Naive thymus-derived CD4-positive, alpha-beta T cell (primary cell): Measurements from ENCODE around the gene DCK. TPM values are rescaled to one million over a fixed set of nuclear protein-coding genes. Genes with fewer than 3 reads are reported as not detected.
"Not testable (repeated sequence)": the region's sequence is repeated elsewhere in the genome, so short reads cannot be mapped to it uniquely, and the experiment has no call there.

Source experiments
- ATAC-seq: fragments of 150-1000 bp; cut with Tn5 transposase; 2 replicates; pipeline ENCODE4 v1.10.0; 2021; ENCODE audit warnings: mild to moderate bottlenecking, moderate library complexity
- CTCF ChIA-PET: fragments of 350-600 bp; sonication (Branson Sonifier 250); formaldehyde crosslinking; loops from one replicate; lab custom pipeline; 2021; ENCODE audit warnings: antibody characterized with exemption; lab: Charles Lee
- POLR2A ChIA-PET: fragments of 350-600 bp; sonication (Branson Sonifier 250); formaldehyde crosslinking; loops from one replicate; lab custom pipeline; 2021; ENCODE audit warnings: antibody characterized with exemption, inconsistent platforms; lab: Charles Lee
- DNase-seq, 9 donors: peaks; one replicate each; pipeline versions ENCODE4 v3.0.0 to v3.0.0-alpha.2; 2020 to 2022; ENCODE audit warnings: mixed read lengths in 1 of 9
- H3K27ac ChIP-seq: one replicate; pipeline ENCODE4 v1.7.0; 2013; ENCODE audit warnings: mild to moderate bottlenecking, low read depth, low read length, moderate library complexity
- H3K27me3 ChIP-seq, 2 donors: one replicate each; pipeline ENCODE4 v1.7.0; 2013; ENCODE audit warnings: low read length in 2 of 2, mild to moderate bottlenecking in 2 of 2, moderate library complexity in 2 of 2; ENCODE audit not compliant: control insufficient read depth in 2 of 2, insufficient read depth in 2 of 2
- H3K36me3 ChIP-seq, 3 experiments: 1 replicate in 2 of 3; 2 replicates in 1 of 3; pipeline ENCODE4 v1.7.0; 2013; ENCODE audit warnings: low read length in 3 of 3, mild to moderate bottlenecking in 3 of 3, moderate library complexity in 1 of 3; ENCODE audit not compliant: insufficient read depth in 3 of 3, control insufficient read depth in 2 of 3
- H3K4me1 ChIP-seq, 2 donors: one replicate each; pipeline ENCODE4 v1.7.0; 2013; ENCODE audit warnings: low read length in 2 of 2, mild to moderate bottlenecking in 2 of 2, moderate library complexity in 1 of 2; ENCODE audit not compliant: control insufficient read depth in 2 of 2, insufficient read depth in 2 of 2
- H3K4me3 ChIP-seq: 2 replicates; pipeline ENCODE4 v1.7.0; 2013; ENCODE audit warnings: mild to moderate bottlenecking, low read length
- H3K9me3 ChIP-seq, 3 experiments: 1 replicate in 2 of 3; 2 replicates in 1 of 3; pipeline ENCODE4 v1.7.0; 2013; ENCODE audit warnings: low read length in 3 of 3; ENCODE audit not compliant: control insufficient read depth in 2 of 3
- H3K27ac Mint-ChIP-seq, 9 donors: one replicate each; pipeline ENCODE4 v1.8.0; 2020 to 2022; ENCODE audit warnings: mixed read lengths in 9 of 9, mild to moderate bottlenecking in 8 of 9, moderate library complexity in 5 of 9, inconsistent platforms in 2 of 9
- H3K27me3 Mint-ChIP-seq, 5 donors: one replicate each; pipeline ENCODE4 v1.8.0; 2021 to 2022; ENCODE audit warnings: mixed read lengths in 5 of 5, mild to moderate bottlenecking in 1 of 5
- H3K36me3 Mint-ChIP-seq, 5 donors: one replicate each; pipeline ENCODE4 v1.8.0; 2020 to 2022; ENCODE audit warnings: mixed read lengths in 5 of 5, mild to moderate bottlenecking in 3 of 5, inconsistent platforms in 1 of 5
- H3K4me1 Mint-ChIP-seq, 7 donors: one replicate each; pipeline ENCODE4 v1.8.0; 2020 to 2022; ENCODE audit warnings: mixed read lengths in 7 of 7, mild to moderate bottlenecking in 3 of 7, inconsistent platforms in 1 of 7
- H3K4me3 Mint-ChIP-seq, 10 donors: one replicate each; pipeline ENCODE4 v1.8.0; 2020 to 2022; ENCODE audit warnings: mild to moderate bottlenecking in 10 of 10, mixed read lengths in 10 of 10, moderate library complexity in 6 of 10, inconsistent platforms in 2 of 10
- H3K9me3 Mint-ChIP-seq, 11 donors: one replicate each; pipeline ENCODE4 v1.8.0; 2020 to 2022; ENCODE audit warnings: mixed read lengths in 11 of 11, mild to moderate bottlenecking in 4 of 11, inconsistent platforms in 1 of 11, moderate library complexity in 1 of 11
- intact Hi-C, 2 donors: fragments of 100-400 bp; cut with micrococcal nuclease; formaldehyde crosslinking; loops; one replicate each; pipeline ENCODE4 v1.15.1; 2023
- polyA plus RNA-seq, 2 donors: library from polyadenylated mRNA; unstranded; fragments of 300-500 nt; fragmentation: Illumina TruSeq; gene quantifications; one replicate each; pipeline ENCODE4 v1.2.3, GENCODE V29; 2021
- total RNA-seq, 6 experiments: library from RNA in 5 of 6; stranded (reverse) in 5 of 6; gene quantifications; 1 replicate in 5 of 6; 2 replicates in 1 of 6; pipeline ENCODE4 v1.2.3 and lab custom pipeline; 2021 to 2026

The DCK gene
- total and polyA plus RNA-seq, 7 experiments from 2014 or later = 19.8 to 86.1 (median 50.6) TPM

GRCh38 chr4:71005025-71005424, 11.6 kb downstream of the DCK start:
- not testable (repeated sequence) for DNase-seq
- POLR2A ChIA-PET = interaction anchor here (0.7 to 1.7 kb wide), 2 partner anchors 11 to 353 kb away, joined by 5 to 6 read pairs; partner anchors contain the start of gene DCK
- intact Hi-C loops = loop anchor here in 1 of 2 donors (5.0 to 10.0 kb wide), 2 partner anchors 353 to 380 kb away; partner anchors contain the start of gene ENAM

GRCh38 chr4:71006203-71006907, 12.9 kb downstream of the DCK start:
- Mint-ChIP-seq H3K4me1 (peaks cover 54 to 81% (median 78%) of the 10 kb centered on the region in 7 donors), H3K36me3 (peaks cover 8 to 34% (median 15%) of the 10 kb centered on the region in 5 donors), H3K27ac (peak overlapping the region; percentile 67 to 91 (median 89)), H3K27me3 (no peaks in the 10 kb centered on the region), H3K4me3 (peak overlapping the region; percentile 20 to 80 (median 62)), H3K9me3 (peaks cover 0 to 9% (median 4%) of the 10 kb centered on the region in 11 donors)
- H3K36me3 ChIP-seq = no peaks in the 10 kb centered on the region
- ChIA-PET CTCF (interaction anchor here (0.7 to 3.2 kb wide), 3 partner anchors 12 to 355 kb away, joined by 3 to 16 read pairs (median 5); partner anchors contain the start of gene DCK), POLR2A (interaction anchor here (0.7 to 1.6 kb wide), 2 partner anchors 13 to 271 kb away, joined by 5 to 8 read pairs; partner anchors contain the start of gene DCK)
- DNase-seq (peak in 1 of 9 donors; percentile 14), ATAC-seq (peak; percentile 45)
- no peaks in the 10 kb centered on the region for H3K9me3 ChIP-seq
- H3K27ac ChIP-seq = peak overlapping the region; percentile 53
- H3K4me3 ChIP-seq = no peak overlapping the region
- H3K27me3 ChIP-seq = no peaks in the 10 kb centered on the region
- peaks cover 23 to 28% of the 10 kb centered on the region in 2 donors for H3K4me1 ChIP-seq
- intact Hi-C loops = loop anchor here in 1 of 2 donors (1.0 to 10.0 kb wide), 5 partner anchors 13 to 382 kb away; partner anchors contain the start of genes DCK, ENAM and MOB1B

More at GRCh38 chr4:71005025-71005424, 11.6 kb downstream of the DCK start:
- Mint-ChIP-seq H3K27ac (peak overlapping the region in 8 of 9 donors; percentile 73 to 93 (median 86)), H3K36me3 (peaks cover 21 to 48% (median 29%) of the 10 kb centered on the region in 5 donors), H3K4me1 (peaks cover 63 to 92% (median 88%) of the 10 kb centered on the region in 7 donors), H3K4me3 (peak overlapping the region; percentile 26 to 80 (median 68)), H3K9me3 (peaks cover 0 to 18% (median 6%) of the 10 kb centered on the region in 11 donors)
- H3K27me3 Mint-ChIP-seq, H3K36me3 ChIP-seq, H3K9me3 ChIP-seq, H3K4me3 ChIP-seq, H3K27me3 ChIP-seq: not testable (repeated sequence)
- peak; percentile 30 for ATAC-seq
- CTCF ChIA-PET = interaction anchor here (0.7 kb wide), 2 partner anchors 8 to 100 kb away, joined by 3 to 4 read pairs; no protein-coding TSS in a partner anchor
- H3K27ac ChIP-seq = peak overlapping the region; percentile 70
- peaks cover 23 to 28% of the 10 kb centered on the region in 2 donors for H3K4me1 ChIP-seq

- Histone ChIP-seq H3K36me3 (no peaks in the 10 kb centered on the region), H3K27me3 (no peaks in the 10 kb centered on the region), H3K4me1 (peaks cover 23 to 28% of the 10 kb centered on the region in 2 donors), H3K9me3 (no peaks in the 10 kb centered on the region), H3K4me3 (no peak overlapping the region), H3K27ac (no peak overlapping the region)
- H3K9me3 Mint-ChIP-seq = peaks cover 0 to 3% (median 0%) of the 10 kb centered on the region in 11 donors
- ATAC-seq = no peak
- H3K4me1 Mint-ChIP-seq = peaks cover 40 to 66% (median 62%) of the 10 kb centered on the region in 7 donors
- no peak for DNase-seq
- CTCF ChIA-PET = interaction anchor here (0.6 to 3.3 kb wide), 6 partner anchors 14 to 356 kb away, joined by 4 to 22 read pairs (median 8); partner anchors contain the start of gene DCK
- H3K4me3 Mint-ChIP-seq = peak overlapping the region in 1 of 10 donors; percentile 9
- intact Hi-C loops = loop anchor here (2.0 to 10.0 kb wide), 4 partner anchors 169 to 383 kb away; partner anchors contain the start of genes ENAM (in 1 of the 2) and GRSF1 (in 1 of the 2)
- H3K27me3 Mint-ChIP-seq = no peaks in the 10 kb centered on the region
- peak overlapping the region; percentile 3 to 85 (median 59) for H3K27ac Mint-ChIP-seq
- POLR2A ChIA-PET = interaction anchor here (1.4 kb wide), 1 partner anchor 22 kb away, joined by 3 read pairs; no protein-coding TSS in a partner anchor
- peaks cover 0 to 30% (median 8%) of the 10 kb centered on the region in 5 donors for H3K36me3 Mint-ChIP-seq
Measured at GRCh38 chr4:71008196-71008595, 14.7 kb downstream of the DCK start.

- ChIA-PET POLR2A (interaction anchor here (0.9 to 1.4 kb wide), 2 partner anchors 15 to 23 kb away, joined by 3 read pairs; partner anchors contain the start of gene DCK), CTCF (interaction anchor here (0.9 to 3.3 kb wide), 6 partner anchors 12 to 357 kb away, joined by 3 to 22 read pairs (median 10); partner anchors contain the start of gene DCK)
- Mint-ChIP-seq H3K4me1 (peaks cover 32 to 60% (median 57%) of the 10 kb centered on the region in 7 donors), H3K27me3 (no peaks in the 10 kb centered on the region), H3K36me3 (peaks cover 4 to 34% (median 5%) of the 10 kb centered on the region in 5 donors), H3K27ac (peak overlapping the region in 7 of 9 donors; percentile 28 to 85 (median 61)), H3K4me3 (no peak overlapping the region), H3K9me3 (peaks cover 0 to 8% (median 0%) of the 10 kb centered on the region in 11 donors)
- Histone ChIP-seq H3K4me1 (peaks cover 19% of the 10 kb centered on the region in 2 donors), H3K9me3 (no peaks in the 10 kb centered on the region), H3K36me3 (no peaks in the 10 kb centered on the region), H3K4me3 (no peak overlapping the region), H3K27me3 (no peaks in the 10 kb centered on the region), H3K27ac (no peak overlapping the region)
- ATAC-seq = no peak
- no peak for DNase-seq
- intact Hi-C loops = loop anchor here (1.0 to 10.0 kb wide), 5 partner anchors 170 to 408 kb away; partner anchors contain the start of genes ENAM (in 1 of the 2) and GRSF1 (in 1 of the 2)
Measured at GRCh38 chr4:71009086-71009485, 15.6 kb downstream of the DCK start.

- Mint-ChIP-seq H3K4me3 (peak overlapping the region in 3 of 10 donors; percentile 5 to 44 (median 29)), H3K27me3 (no peaks in the 10 kb centered on the region), H3K27ac (peak overlapping the region in 8 of 9 donors; percentile 26 to 65 (median 48)), H3K36me3 (peaks cover 4 to 42% (median 5%) of the 10 kb centered on the region in 5 donors), H3K4me1 (peaks cover 23 to 52% (median 48%) of the 10 kb centered on the region in 7 donors), H3K9me3 (peaks cover 0 to 16% (median 0%) of the 10 kb centered on the region in 11 donors)
- ChIA-PET CTCF (interaction anchor here (0.5 to 3.3 kb wide), 14 partner anchors 8 to 1976 kb away, joined by 3 to 22 read pairs (median 5); no protein-coding TSS in a partner anchor), POLR2A (interaction anchor here (0.6 to 1.4 kb wide), 2 partner anchors 306 to 321 kb away, joined by 3 to 7 read pairs; no protein-coding TSS in a partner anchor)
- Histone ChIP-seq H3K27ac (no peak overlapping the region), H3K4me3 (no peak overlapping the region), H3K27me3 (no peaks in the 10 kb centered on the region), H3K9me3 (no peaks in the 10 kb centered on the region), H3K36me3 (no peaks in the 10 kb centered on the region), H3K4me1 (peaks cover 9 to 10% of the 10 kb centered on the region in 2 donors)
- intact Hi-C loops = loop anchor here (1.0 to 10.0 kb wide), 10 partner anchors 17 to 409 kb away; partner anchors contain the start of genes GRSF1 (in 2 of the 2), DCK (in 1 of the 2), ENAM (in 1 of the 2) and MOB1B (in 1 of the 2)
- ATAC-seq (peak; percentile 83), DNase-seq (peak in 6 of 9 donors; percentile 23 to 54 (median 48))
Measured at GRCh38 chr4:71009890-71010588, 16.6 kb downstream of the DCK start.
